K562 (cell line): ENCODE measurements around the gene SPDYE16. TPM values are rescaled to one million over a fixed set of nuclear protein-coding genes. Genes with fewer than 3 reads are reported as not detected.

ENCODE experiments used
- ESRRA ChIP-seq: fragments of 450-650 bp; IDR thresholded peaks from 2 replicates; pipeline ENCODE4 v1.6.1; 2014; ENCODE audit warnings: low read depth, mild to moderate bottlenecking, moderate library complexity, borderline replicate concordance
- GABPA ChIP-seq: fragments of 200-800 bp; sonication (Bioruptor generic); conservative IDR thresholded peaks from 2 replicates; pipeline ENCODE4 v1.6.1; 2016; ENCODE audit warnings: low read depth, missing genetic modification characterization, missing compliant biosample characterization
- HDAC2 ChIP-seq: fragments of 450-650 bp; IDR thresholded peaks from 2 replicates; pipeline ENCODE4 v1.6.1; 2016; ENCODE audit warnings: mild to moderate bottlenecking
- MAX ChIP-seq: sonication (generic); formaldehyde crosslinking; IDR thresholded peaks from 2 replicates; pipeline ENCODE4 v1.9.0; 2022; ENCODE audit warnings: mild to moderate bottlenecking, missing genetic modification reagents
- MEIS2 ChIP-seq: fragments of 450-650 bp; IDR thresholded peaks from 2 replicates; pipeline ENCODE4 v1.6.1; 2014; ENCODE audit warnings: mild to moderate bottlenecking; ENCODE audit not compliant: partially characterized antibody
- NCOA2 ChIP-seq, 2 experiments: fragments of 450-650 bp; IDR thresholded peaks; 2 replicates each; pipeline ENCODE4 v1.6.1; 2018; ENCODE audit warnings: mild to moderate bottlenecking in 2 of 2, moderate library complexity in 1 of 2; ENCODE audit not compliant: partially characterized antibody in 2 of 2
- NR2C1 ChIP-seq, 2 experiments: fragments of 450-650 bp; IDR thresholded peaks; 2 replicates each; pipeline ENCODE4 v1.6.1; 2017; ENCODE audit warnings: mild to moderate bottlenecking in 2 of 2, antibody characterized with exemption in 1 of 2, inconsistent platforms in 1 of 2, missing compliant biosample characterization in 1 of 2, missing genetic modification characterization in 1 of 2
- POLR2AphosphoS5 ChIP-seq: IDR thresholded peaks from 2 replicates; pipeline ENCODE4 v1.6.1; 2011; ENCODE audit warnings: mild to moderate bottlenecking, low read depth, low read length, moderate library complexity; ENCODE audit not compliant: control insufficient read depth, insufficient read depth
- RBBP5 ChIP-seq: fragments of 200-600 bp; sonication (generic); IDR thresholded peaks from 2 replicates; pipeline ENCODE4 v1.6.1; 2012; ENCODE audit warnings: borderline replicate concordance, mild to moderate bottlenecking, low read length, control low read depth, inconsistent platforms; ENCODE audit not compliant: insufficient read depth, poor library complexity, severe bottlenecking
- SAP30 ChIP-seq: fragments of 200-600 bp; sonication (generic); IDR thresholded peaks from 2 replicates; pipeline ENCODE4 v1.6.1; 2012; ENCODE audit warnings: borderline replicate concordance, low read depth, mild to moderate bottlenecking, moderate library complexity, low read length, control low read depth, inconsistent platforms; ENCODE audit not compliant: insufficient read depth, poor library complexity, severe bottlenecking
- TAF7 ChIP-seq: fragments of 450-650 bp; IDR thresholded peaks from 2 replicates; pipeline ENCODE4 v1.6.1; 2016; ENCODE audit warnings: missing genetic modification characterization, missing compliant biosample characterization
- TRIM24 ChIP-seq, 2 experiments: fragments of 450-650 bp; IDR thresholded peaks; 2 replicates each; pipeline ENCODE4 v1.6.1; 2016
- ZNF143 ChIP-seq: sonication (generic); formaldehyde crosslinking; IDR thresholded peaks from 2 replicates; pipeline ENCODE4 v1.9.0; 2022; ENCODE audit warnings: mild to moderate bottlenecking, missing genetic modification reagents
- polyA plus RNA-seq, 8 experiments: library from polyadenylated mRNA; depleted of rRNA in 4 of 8; stranded (reverse) in 5 of 8; unstranded in 3 of 8; fragments of >200 nt; fragmentation: Nextera tagmentation in 2 of 8; fragmentation: Illumina TruSeq in 1 of 8; extraction: Ambion mirVana in 2 of 8; extraction: Trizol in 1 of 8; gene quantifications; 2 replicates each; pipeline versions ENCODE4 v1.2.1 to v1.2.3, GENCODE V29; 2011 to 2014; ENCODE audit warnings: inconsistent platforms in 1 of 8, missing spikeins in 1 of 8
- total RNA-seq, 7 experiments: library from RNA; depleted of rRNA in 6 of 7; stranded (reverse); fragments of >200 nt in 6 of 7; fragmentation: Illumina TruSeq in 2 of 7; extraction: Trizol in 2 of 7; gene quantifications; 2 replicates each; pipeline versions ENCODE4 v1.2.1 to v1.2.3, GENCODE V29; 2011 to 2021; ENCODE audit warnings: low replicate concordance in 1 of 7
- TF ChIP-seq, protein P1 (sequence below): sonication (generic); formaldehyde crosslinking; IDR thresholded peaks from 2 replicates; pipeline ENCODE4 v1.4.0; 2020; ENCODE audit warnings: mild to moderate bottlenecking, missing genetic modification reagents
- TF ChIP-seq, protein P2 (sequence below): fragments of 450-650 bp; IDR thresholded peaks from 2 replicates; pipeline ENCODE4 v1.6.1; 2017; ENCODE audit warnings: antibody characterized with exemption, mild to moderate bottlenecking
- TF ChIP-seq, protein P3 (sequence below): fragments of 450-650 bp; IDR thresholded peaks from 2 replicates; pipeline ENCODE4 v1.6.1; 2016; ENCODE audit warnings: mild to moderate bottlenecking

The SPDYE16 gene
- total and polyA plus RNA-seq, 9 of the 15 experiments (the other 6 are each of a cell fraction or from before 2014, with no cell fraction given), result 0.04 to 0.13 (median 0.06) TPM; not detected in 4

- TF ChIP-seq NCOA2 (IDR thresholded peaks at IDR 0.05; ENCODE audit: partially characterized antibody in 2 of 2) (peak in 1 of 2 experiments; percentile 99), GABPA (tag) (peak; percentile 89), TRIM24 (IDR thresholded peaks at IDR 0.05) (0 out of 4 replicates have a peak, but pooled peaks of 1 of the 2 experiments have one; percentile 2), SAP30 (peak; percentile 56), MAX (CRISPR knock-in tag) (peak; percentile 95), RBBP5 (peak; percentile 57), HDAC2 (0 out of 2 replicates have a peak, but pooled peaks have one; percentile 83), ESRRA (peak; percentile 81), POLR2AphosphoS5 (peak; percentile 60), NR2C1 (IDR thresholded peaks at IDR 0.05) (peak; percentile 89), NR2C1 (tag; IDR thresholded peaks at IDR 0.05) (peak; percentile 93), TAF7 (tag) (0 out of 2 replicates have a peak, but pooled peaks have one; percentile 27), MEIS2 (peak; percentile 96), ZNF143 (CRISPR knock-in tag) (peak; percentile 90)
- TF ChIP-seq, protein P1, sequence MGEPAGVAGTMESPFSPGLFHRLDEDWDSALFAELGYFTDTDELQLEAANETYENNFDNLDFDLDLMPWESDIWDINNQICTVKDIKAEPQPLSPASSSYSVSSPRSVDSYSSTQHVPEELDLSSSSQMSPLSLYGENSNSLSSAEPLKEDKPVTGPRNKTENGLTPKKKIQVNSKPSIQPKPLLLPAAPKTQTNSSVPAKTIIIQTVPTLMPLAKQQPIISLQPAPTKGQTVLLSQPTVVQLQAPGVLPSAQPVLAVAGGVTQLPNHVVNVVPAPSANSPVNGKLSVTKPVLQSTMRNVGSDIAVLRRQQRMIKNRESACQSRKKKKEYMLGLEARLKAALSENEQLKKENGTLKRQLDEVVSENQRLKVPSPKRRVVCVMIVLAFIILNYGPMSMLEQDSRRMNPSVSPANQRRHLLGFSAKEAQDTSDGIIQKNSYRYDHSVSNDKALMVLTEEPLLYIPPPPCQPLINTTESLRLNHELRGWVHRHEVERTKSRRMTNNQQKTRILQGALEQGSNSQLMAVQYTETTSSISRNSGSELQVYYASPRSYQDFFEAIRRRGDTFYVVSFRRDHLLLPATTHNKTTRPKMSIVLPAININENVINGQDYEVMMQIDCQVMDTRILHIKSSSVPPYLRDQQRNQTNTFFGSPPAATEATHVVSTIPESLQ (CRISPR knock-in tag), result peak; percentile 96
- TF ChIP-seq, protein P2, sequence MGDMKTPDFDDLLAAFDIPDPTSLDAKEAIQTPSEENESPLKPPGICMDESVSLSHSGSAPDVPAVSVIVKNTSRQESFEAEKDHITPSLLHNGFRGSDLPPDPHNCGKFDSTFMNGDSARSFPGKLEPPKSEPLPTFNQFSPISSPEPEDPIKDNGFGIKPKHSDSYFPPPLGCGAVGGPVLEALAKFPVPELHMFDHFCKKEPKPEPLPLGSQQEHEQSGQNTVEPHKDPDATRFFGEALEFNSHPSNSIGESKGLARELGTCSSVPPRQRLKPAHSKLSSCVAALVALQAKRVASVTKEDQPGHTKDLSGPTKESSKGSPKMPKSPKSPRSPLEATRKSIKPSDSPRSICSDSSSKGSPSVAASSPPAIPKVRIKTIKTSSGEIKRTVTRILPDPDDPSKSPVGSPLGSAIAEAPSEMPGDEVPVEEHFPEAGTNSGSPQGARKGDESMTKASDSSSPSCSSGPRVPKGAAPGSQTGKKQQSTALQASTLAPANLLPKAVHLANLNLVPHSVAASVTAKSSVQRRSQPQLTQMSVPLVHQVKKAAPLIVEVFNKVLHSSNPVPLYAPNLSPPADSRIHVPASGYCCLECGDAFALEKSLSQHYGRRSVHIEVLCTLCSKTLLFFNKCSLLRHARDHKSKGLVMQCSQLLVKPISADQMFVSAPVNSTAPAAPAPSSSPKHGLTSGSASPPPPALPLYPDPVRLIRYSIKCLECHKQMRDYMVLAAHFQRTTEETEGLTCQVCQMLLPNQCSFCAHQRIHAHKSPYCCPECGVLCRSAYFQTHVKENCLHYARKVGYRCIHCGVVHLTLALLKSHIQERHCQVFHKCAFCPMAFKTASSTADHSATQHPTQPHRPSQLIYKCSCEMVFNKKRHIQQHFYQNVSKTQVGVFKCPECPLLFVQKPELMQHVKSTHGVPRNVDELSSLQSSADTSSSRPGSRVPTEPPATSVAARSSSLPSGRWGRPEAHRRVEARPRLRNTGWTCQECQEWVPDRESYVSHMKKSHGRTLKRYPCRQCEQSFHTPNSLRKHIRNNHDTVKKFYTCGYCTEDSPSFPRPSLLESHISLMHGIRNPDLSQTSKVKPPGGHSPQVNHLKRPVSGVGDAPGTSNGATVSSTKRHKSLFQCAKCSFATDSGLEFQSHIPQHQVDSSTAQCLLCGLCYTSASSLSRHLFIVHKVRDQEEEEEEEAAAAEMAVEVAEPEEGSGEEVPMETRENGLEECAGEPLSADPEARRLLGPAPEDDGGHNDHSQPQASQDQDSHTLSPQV, result peak; percentile 65; the same call in 1 of the 2 replicates
- TF ChIP-seq, protein P3, sequence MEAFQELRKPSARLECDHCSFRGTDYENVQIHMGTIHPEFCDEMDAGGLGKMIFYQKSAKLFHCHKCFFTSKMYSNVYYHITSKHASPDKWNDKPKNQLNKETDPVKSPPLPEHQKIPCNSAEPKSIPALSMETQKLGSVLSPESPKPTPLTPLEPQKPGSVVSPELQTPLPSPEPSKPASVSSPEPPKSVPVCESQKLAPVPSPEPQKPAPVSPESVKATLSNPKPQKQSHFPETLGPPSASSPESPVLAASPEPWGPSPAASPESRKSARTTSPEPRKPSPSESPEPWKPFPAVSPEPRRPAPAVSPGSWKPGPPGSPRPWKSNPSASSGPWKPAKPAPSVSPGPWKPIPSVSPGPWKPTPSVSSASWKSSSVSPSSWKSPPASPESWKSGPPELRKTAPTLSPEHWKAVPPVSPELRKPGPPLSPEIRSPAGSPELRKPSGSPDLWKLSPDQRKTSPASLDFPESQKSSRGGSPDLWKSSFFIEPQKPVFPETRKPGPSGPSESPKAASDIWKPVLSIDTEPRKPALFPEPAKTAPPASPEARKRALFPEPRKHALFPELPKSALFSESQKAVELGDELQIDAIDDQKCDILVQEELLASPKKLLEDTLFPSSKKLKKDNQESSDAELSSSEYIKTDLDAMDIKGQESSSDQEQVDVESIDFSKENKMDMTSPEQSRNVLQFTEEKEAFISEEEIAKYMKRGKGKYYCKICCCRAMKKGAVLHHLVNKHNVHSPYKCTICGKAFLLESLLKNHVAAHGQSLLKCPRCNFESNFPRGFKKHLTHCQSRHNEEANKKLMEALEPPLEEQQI, result peak; percentile 51; the same call in 1 of the 2 replicates
Observed at GRCh38 chr7:76549025-76549854, 6.1 kb upstream of the SPDYE16 start (continued).
